ENCODE results near the gene USP15. TPM values are rescaled to one million over a fixed set of nuclear protein-coding genes. Genes with fewer than 3 reads are reported as not detected.
"Not testable (repeated sequence)": the region's sequence is repeated elsewhere in the genome, so short reads cannot be mapped to it uniquely, and the experiment has no call there.

The USP15 gene
- polyA plus RNA-seq, 12 donors: 31.7 to 48.2 (median 41.7) TPM; not detected in 1

DNA sequence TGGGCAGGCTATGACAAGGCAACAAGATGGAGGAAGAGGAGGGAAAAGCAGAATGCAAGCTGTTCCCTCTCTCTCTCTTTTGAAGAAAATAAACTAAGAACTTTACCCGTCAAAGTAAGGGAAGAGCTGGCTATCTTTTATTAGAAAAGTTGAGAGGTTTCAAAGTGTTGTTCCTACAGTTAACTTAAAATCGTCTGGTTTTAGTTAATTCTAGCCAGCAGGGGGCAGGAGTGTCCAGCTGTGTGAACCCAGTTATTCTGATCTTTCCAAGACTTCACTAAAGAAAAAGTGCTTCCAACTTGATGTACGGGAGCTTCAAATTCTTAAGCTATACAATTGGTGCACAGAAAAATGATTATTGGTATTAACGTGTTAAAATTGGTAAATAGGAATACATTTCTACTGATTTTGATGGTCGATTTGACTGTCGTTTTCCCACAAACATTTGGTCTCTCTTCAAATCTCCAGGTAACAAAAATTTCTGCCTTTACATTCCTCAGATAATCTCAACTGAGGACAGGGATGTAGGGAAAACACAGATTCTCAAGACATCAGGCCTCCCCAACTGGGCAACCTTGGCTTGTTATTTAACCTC, 178.0 kb downstream of the USP15 start:
- DNase-seq: peak; percentile 70

DNA sequence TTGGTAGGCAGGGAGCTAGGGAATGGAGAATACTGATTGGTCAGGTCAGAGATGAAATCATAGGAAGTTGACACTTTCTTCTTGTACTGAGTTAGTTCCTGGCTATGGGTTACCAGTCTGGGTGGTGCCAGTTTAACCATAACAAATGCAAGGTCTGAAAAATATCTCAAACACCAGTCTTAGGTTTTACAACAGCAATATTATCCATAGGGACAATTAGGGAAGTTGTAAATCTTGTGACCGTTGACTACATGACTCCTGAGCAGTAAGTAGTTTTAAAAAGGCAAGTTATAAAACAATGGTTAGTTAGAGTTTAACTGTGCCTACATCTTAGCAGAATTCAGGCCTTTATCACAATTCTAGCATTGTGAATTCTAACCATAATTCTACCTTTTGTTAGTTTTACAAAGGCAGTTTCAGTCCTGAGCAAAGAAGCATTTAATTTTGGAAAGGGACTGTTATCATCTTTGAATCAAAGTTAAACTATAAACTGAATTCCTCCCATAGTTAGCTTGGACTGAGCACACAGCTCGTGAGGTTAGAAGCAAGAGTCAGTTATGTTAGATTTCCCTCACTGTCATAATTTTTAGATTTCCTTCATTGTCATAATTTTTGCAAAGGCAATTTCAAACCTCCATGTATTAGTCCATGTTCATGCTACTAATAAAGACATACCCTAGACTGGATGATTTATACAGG, 186.7 kb downstream of the USP15 start:
- DNase-seq: no peak

DNA sequence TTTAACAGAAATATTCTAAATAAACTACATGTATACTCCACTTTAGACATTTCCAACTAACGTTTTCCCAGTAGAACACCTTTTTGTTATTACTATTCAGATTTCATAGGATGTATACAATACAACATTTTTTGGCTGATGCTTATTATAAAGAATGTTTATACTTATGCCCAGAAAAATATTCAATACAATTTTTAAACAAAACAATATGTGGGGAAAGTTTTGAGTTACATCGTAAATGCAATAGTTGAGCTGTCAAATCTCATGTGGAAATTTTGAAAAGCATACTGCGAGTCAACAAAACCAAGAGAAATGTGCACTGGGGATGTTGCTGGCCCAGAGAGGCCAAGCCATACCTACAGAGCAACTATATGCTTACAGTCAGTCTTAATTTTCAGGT, 188.2 kb downstream of the USP15 start:
- DNase-seq: no peak

DNA sequence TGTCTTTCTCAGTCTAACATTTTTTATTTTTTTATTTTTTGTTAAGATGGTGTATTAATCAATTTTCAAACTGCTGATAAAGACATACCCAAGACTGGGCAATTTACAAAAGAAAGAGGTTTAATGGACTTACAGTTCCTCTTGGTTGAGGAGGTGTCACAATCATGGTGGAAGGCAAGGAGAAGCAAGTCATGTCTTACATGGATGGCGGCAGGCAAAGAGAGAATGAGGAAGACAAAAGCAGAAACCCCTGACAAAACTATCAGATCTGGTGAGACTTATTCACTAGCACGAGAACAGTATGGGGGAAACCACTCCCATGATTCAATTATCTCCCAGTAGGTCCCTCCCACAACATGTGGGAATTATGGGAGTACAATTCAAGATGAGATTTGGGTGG, 195.2 kb downstream of the USP15 start:
- not testable (repeated sequence) for DNase-seq

DNA sequence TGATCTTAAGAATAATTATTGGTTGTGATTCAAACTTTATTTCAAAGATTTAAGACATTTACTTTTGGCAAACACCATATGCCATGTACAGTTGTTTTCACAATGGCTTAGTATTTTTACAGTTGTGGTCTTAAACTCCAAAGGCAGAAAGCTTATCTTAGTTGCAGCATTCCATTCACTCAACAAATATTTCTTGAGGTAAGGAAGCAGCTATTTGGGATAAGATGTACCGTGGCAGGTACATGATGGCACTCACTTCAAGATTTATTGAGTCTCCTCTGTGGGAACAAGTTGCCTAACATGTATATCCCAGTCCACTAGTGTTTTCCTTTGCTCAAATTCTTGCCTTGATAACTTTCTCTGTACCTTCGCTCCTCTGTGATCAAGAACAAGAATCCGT, 198.4 kb downstream of the USP15 start:
- DNase-seq: no peak

DNA sequence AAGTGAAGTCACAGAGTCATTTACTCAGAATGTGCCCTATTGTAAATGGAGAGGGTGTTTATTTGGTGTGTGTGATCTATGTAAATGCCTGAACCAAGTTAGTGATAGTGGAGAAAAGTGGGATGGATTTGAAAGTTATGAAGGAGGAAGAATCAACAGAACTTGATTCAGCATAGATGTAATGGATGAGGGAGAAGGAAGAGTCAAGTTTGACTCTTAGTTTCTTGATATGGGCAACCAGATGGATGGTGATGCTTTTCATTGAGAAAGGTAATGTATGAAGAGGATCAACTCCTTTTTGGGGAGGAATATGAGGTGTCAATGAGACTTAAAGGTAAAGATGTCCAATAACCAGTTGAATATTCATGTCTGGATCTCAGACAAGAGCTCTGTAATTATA, 199.8 kb downstream of the USP15 start:
- no peak for DNase-seq

DNA sequence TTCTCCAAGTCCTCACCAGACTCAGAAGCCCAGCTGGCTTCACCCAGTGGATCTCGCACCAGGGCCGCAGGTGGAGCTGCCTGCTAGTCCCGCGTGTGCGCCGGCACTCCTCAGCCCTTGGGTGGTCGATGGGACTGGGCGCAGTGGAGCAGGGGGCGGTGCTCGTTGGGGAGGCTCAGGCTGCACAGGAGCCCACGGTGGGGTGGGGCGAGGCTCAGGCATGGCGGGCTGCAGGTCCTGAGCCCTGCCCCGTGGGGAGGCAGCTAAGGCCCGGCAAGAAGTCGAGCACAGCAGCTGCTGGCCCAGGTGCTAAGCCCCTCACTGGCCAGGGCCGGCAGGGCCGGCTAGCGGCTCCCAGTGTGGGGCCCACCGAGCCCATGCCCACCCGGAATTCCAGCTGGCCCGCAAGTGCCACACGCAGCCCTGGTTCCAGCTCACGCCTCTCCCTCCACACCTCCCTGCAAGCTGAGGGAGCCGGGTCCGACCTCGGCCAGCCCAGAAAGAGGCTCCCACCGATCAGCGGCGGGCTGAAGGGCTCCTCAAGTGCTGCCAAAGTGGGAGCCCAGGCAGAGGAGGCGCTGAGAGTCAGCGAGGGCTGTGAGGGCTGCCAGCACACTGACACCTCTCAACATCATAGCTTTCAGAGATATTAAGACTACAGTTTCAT, 201.1 kb downstream of the USP15 start:
- DNase-seq: not testable (repeated sequence)

DNA sequence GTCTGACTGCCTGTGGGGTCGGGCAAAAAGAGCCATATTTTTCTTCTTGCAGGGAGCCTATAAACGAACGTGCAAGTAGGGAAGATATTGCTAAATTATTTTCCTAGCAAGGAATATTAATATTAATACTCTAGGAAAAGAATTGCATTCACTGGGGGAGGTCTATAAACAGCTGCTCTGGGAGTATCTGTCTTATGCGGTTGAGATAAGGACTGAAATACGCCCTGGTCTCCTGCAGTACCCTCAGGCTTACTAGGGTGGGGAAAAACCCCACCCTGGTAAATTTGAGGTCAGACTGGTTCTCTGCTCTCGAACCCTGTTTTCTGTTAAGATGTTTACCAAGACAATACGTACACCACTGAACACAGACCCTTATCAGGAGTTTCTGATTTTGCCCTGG, 203.0 kb downstream of the USP15 start:
- not testable (repeated sequence) for DNase-seq

Other genes with a start within 250 kb of the USP15 start
- 10 to 100 TPM in 11 of 12 donors, not detected in 1; 27.6 to 67.5 (median 45.5) TPM for gene MON2, start 206.4 kb downstream of the USP15 start, polyA plus RNA-seq (ENCODE audit: insufficient read length in 12 of 12)

Measured in muscle of arm (tissue), 12 donors.